ENCODE data around the gene NKX2-4. TPM values are rescaled to one million over a fixed set of nuclear protein-coding genes. Genes with fewer than 3 reads are reported as not detected.

NKX2-4 gene
- total RNA-seq, 4 donors from 2014 or later = not detected

DNA sequence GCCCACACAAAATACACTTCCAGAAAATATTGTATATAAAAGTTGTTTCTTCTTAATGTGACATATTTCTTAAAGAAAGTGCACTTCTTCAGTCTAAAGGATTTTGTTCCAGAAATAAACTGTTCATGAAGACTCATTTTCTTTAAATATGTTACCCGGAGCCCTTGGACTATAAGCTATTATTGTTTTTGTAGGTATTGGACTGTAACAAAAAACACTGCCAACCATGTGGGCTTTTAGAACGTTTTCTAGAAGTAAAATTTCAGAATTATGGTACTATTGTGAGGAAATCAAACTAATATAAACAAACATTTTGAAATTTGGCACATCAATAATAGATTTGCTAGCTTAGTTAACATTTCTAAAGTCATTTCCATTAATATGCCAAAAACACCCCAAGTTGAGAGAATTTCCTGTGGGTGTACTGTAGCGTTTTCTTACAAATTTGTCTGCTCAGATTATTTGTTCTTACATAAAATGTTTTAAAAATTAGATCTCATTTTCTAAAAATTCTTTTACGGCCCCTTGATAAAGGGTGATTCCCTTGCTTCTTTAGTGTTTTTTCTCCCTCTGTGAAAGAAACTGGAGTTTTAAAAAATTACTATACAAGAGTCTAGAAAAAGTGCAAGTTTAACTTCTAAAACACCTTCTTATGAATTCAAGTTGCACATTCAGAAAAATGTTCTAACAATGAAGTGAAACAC is 3.4 kb downstream of the NKX2-4 start:
- Histone ChIP-seq H3K4me1 (no peaks in the 10 kb centered on the region), H3K9me3 (no peaks in the 10 kb centered on the region), H3K27ac (no peak overlapping the region), H3K4me3 (no peak overlapping the region), H3K27me3 (peaks cover 8 to 52% of the 10 kb centered on the region in 2 donors), H3K36me3 (no peaks in the 10 kb centered on the region)
- intact Hi-C loops (cut with DNase I; ENCODE audit: low total_unique reads) = no loop called here
- TF ChIP-seq POLR2A (IDR thresholded peaks at IDR 0.05) = no peak
- TF ChIP-seq, protein P1, sequence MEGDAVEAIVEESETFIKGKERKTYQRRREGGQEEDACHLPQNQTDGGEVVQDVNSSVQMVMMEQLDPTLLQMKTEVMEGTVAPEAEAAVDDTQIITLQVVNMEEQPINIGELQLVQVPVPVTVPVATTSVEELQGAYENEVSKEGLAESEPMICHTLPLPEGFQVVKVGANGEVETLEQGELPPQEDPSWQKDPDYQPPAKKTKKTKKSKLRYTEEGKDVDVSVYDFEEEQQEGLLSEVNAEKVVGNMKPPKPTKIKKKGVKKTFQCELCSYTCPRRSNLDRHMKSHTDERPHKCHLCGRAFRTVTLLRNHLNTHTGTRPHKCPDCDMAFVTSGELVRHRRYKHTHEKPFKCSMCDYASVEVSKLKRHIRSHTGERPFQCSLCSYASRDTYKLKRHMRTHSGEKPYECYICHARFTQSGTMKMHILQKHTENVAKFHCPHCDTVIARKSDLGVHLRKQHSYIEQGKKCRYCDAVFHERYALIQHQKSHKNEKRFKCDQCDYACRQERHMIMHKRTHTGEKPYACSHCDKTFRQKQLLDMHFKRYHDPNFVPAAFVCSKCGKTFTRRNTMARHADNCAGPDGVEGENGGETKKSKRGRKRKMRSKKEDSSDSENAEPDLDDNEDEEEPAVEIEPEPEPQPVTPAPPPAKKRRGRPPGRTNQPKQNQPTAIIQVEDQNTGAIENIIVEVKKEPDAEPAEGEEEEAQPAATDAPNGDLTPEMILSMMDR (IDR thresholded peaks at IDR 0.05) = no peak
- DNase-seq = no peak

DNA sequence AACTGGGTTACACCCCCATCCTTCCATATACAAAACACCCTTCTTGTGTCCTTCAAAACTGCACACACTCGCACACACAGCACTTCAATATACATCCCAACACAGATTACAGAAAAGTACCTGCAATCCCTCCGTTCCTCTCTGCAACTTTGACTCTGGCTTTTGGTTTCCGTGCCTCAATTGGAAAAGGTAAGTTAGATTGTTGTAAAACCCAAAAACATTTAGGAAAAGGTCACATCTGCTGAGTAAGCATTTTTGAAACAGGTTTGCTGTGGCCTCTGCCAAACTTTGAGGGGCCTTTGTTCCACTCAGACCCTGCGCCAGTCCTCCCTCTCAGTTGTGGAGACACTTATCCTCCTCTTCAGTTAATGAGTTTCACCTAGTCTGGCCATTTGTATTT is 4.2 kb downstream of the NKX2-4 start:
- H3K36me3 ChIP-seq = no peaks in the 10 kb centered on the region
- TF ChIP-seq, protein P1 (IDR thresholded peaks at IDR 0.05) = no peak
- H3K27me3 ChIP-seq = peaks cover 8 to 44% of the 10 kb centered on the region in 2 donors
- no peaks in the 10 kb centered on the region for H3K9me3 ChIP-seq
- H3K27ac ChIP-seq = no peak overlapping the region
- no peak overlapping the region for H3K4me3 ChIP-seq
- intact Hi-C loops (cut with DNase I; ENCODE audit: low total_unique reads) = no loop called here
- H3K4me1 ChIP-seq = no peaks in the 10 kb centered on the region
- no peak for DNase-seq

DNA sequence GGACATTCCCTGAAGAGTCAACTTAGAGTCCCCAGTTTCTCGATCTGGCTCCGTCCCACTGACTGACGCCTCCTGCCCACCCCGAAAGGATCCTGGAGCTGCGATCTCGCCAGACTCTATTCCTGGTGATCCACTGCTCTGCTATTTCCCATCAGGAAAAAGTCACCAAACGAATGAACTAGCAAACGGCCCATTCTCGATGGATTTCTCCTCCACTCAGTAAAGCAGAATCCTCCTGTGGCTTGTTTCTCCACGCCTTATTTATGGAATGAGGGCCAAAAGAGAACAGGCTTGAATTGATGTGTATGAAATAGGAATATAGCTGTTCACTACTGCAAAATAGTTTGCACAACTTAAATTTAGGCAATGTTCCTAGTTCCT is 5.4 kb downstream of the NKX2-4 start:
- Histone ChIP-seq H3K9me3 (no peaks in the 10 kb centered on the region), H3K4me3 (no peak overlapping the region), H3K36me3 (no peaks in the 10 kb centered on the region), H3K27ac (no peak overlapping the region), H3K27me3 (peaks cover 0 to 35% of the 10 kb centered on the region in 2 donors), H3K4me1 (no peaks in the 10 kb centered on the region)
- no peak for DNase-seq
- intact Hi-C loops (cut with DNase I; ENCODE audit: low total_unique reads) = no loop called here
- TF ChIP-seq, protein P1 (IDR thresholded peaks at IDR 0.05) = no peak
- no peak for TF ChIP-seq POLR2A (IDR thresholded peaks at IDR 0.05)

DNA sequence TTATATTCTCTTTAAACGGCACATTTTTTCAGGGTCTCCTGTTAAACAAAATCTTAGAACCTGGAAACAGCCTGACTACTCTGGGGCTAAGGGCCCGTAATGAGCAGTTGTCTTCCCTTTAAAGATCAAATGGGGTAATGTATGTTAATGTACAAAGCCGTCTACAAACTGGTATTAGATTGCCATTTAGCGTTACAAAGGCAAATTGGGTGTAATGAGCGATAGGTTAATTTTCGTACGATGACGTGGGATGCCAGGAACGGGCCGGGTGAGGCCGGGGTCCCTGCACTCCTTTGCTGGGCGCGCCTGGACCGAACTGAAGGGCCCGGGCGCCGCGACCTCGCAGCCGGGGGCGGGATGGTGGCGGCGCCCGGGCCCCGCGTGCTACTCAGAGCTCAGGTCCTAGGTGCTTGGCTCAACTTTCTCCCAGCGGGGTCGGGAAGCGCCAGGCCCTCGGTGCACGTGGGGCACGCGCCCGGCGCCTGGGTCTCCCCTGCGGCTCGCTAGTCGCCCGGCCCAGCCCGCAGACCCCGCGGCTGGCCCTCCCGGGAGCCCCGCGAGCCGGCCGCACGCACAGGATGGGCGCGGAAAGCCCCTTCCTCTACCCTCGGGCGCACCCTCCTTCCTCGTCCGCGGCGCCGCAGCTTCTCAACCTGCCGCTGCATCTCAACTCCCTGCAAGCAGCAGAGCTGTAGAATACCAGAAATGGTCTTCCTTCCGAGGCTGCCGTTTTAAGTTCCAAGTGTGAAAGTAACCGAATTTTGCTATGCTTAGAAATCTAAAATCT is 5.9 kb downstream of the NKX2-4 start:
- no peaks in the 10 kb centered on the region for H3K36me3 ChIP-seq
- H3K27ac ChIP-seq = no peak overlapping the region
- no peak overlapping the region for H3K4me3 ChIP-seq
- no peak for TF ChIP-seq POLR2A (IDR thresholded peaks at IDR 0.05)
- TF ChIP-seq, protein P1 (IDR thresholded peaks at IDR 0.05) = no peak
- H3K4me1 ChIP-seq = no peaks in the 10 kb centered on the region
- intact Hi-C loops (cut with DNase I; ENCODE audit: low total_unique reads) = no loop called here
- H3K27me3 ChIP-seq = peaks cover 0 to 35% of the 10 kb centered on the region in 2 donors
- DNase-seq = no peak
- no peaks in the 10 kb centered on the region for H3K9me3 ChIP-seq

DNA sequence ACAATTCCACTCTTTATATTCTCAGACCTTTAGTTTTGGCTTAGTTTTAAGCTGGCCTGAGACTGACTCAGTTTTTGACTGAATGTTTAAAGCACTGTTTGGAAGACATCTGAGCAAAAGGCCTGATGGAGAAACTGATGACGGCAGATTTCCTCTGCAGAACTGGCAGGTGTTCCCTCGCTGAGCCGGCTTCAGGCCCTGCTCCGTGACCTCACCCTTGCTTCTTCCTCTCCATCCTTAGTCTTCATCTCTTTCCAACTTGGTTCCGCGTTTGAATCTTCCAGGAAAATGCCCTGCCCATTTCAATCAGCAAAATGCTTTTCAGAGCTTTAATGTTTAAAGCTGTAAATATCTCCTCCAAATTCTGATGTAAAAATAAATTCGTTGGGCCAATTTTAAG is 6.6 kb downstream of the NKX2-4 start:
- Histone ChIP-seq H3K4me1 (no peaks in the 10 kb centered on the region), H3K9me3 (no peaks in the 10 kb centered on the region), H3K27ac (no peak overlapping the region), H3K36me3 (no peaks in the 10 kb centered on the region), H3K4me3 (no peak overlapping the region), H3K27me3 (peaks cover 0 to 35% of the 10 kb centered on the region in 2 donors)
- intact Hi-C loops (cut with DNase I; ENCODE audit: low total_unique reads) = no loop called here
- no peak for DNase-seq
- no peak for TF ChIP-seq POLR2A (IDR thresholded peaks at IDR 0.05)
- TF ChIP-seq, protein P1 (IDR thresholded peaks at IDR 0.05) = no peak
